Caco-2 (cell line): Measurements from ENCODE around the gene PNPLA1. TPM values are rescaled to one million over a fixed set of nuclear protein-coding genes. Genes with fewer than 3 reads are reported as not detected.

Source experiments
- Bru-seq: library from RNA; stranded (reverse); fragments of 400-500 nt; gene quantifications from one replicate; lab custom pipeline; 2021; lab: Mats Ljungman, UMichigan
- BruChase-seq, 2 experiments: library from RNA; stranded (reverse); fragments of 400-500 nt; gene quantifications; one replicate each; lab custom pipeline; 2021; lab: Mats Ljungman, UMichigan
- BruUV-seq: library from RNA; stranded (reverse); fragments of 400-500 nt; replicated peaks from 2 replicates; lab custom pipeline; 2021; lab: Mats Ljungman, UMichigan
- CTCF ChIA-PET: fragments of 300-600 bp; sonication (Branson Sonifier 250); formaldehyde crosslinking; loops from one replicate; lab custom pipeline; 2022; ENCODE audit warnings: antibody characterized with exemption; lab: Charles Lee
- POLR2A ChIA-PET: fragments of 300-600 bp; sonication (Branson Sonifier 250); formaldehyde crosslinking; loops from one replicate; lab custom pipeline; 2022; ENCODE audit warnings: antibody characterized with exemption; lab: Charles Lee
- DNase-seq, 2 experiments: peaks; one replicate each; pipeline versions ENCODE4 v3.0.0 to v3.0.0-alpha.2; 2020 to 2022
- H3K27me3 ChIP-seq: replicated peaks from 2 replicates; pipeline ENCODE4 v1.6.0; 2011; ENCODE audit warnings: low read length; ENCODE audit not compliant: control insufficient read depth, insufficient read depth
- H3K36me3 ChIP-seq: 2 replicates; pipeline ENCODE4 v1.5.1; 2011; ENCODE audit warnings: low read length; ENCODE audit not compliant: control insufficient read depth, insufficient read depth
- H3K4me1 ChIP-seq: fragments of 250-450 bp; sonication (Bioruptor Pico); 2 replicates; pipeline ENCODE4 v1.5.1; 2020; ENCODE audit warnings: mild to moderate bottlenecking
- H3K4me3 ChIP-seq: 2 replicates; pipeline ENCODE4 v1.5.1; 2011; ENCODE audit warnings: low read depth, mild to moderate bottlenecking, control low read depth, low read length
- H3K9me3 ChIP-seq: fragments of 250-450 bp; sonication (Bioruptor Pico); 2 replicates; pipeline ENCODE4 v1.5.1; 2020; ENCODE audit warnings: mild to moderate bottlenecking, moderate library complexity
- H3K27ac Mint-ChIP-seq: one replicate; pipeline ENCODE4 v1.8.0; 2022; ENCODE audit warnings: mixed read lengths; ENCODE audit not compliant: unreplicated experiment
- H3K27me3 Mint-ChIP-seq: one replicate; pipeline ENCODE4 v1.8.0; 2022; ENCODE audit warnings: mixed read lengths; ENCODE audit not compliant: insufficient read depth, unreplicated experiment
- H3K36me3 Mint-ChIP-seq: one replicate; pipeline ENCODE4 v1.8.0; 2022; ENCODE audit warnings: mild to moderate bottlenecking, mixed read lengths; ENCODE audit not compliant: insufficient read depth, unreplicated experiment
- H3K4me1 Mint-ChIP-seq: one replicate; pipeline ENCODE4 v1.8.0; 2022; ENCODE audit warnings: low read depth, mixed read lengths; ENCODE audit not compliant: unreplicated experiment
- H3K4me3 Mint-ChIP-seq: one replicate; pipeline ENCODE4 v1.8.0; 2022; ENCODE audit warnings: mild to moderate bottlenecking, moderate library complexity, mixed read lengths; ENCODE audit not compliant: unreplicated experiment
- H3K9me3 Mint-ChIP-seq: one replicate; pipeline ENCODE4 v1.8.0; 2022; ENCODE audit warnings: mixed read lengths; ENCODE audit not compliant: unreplicated experiment
- CTCF ChIP-seq, 2 experiments: fragments of 200-600 bp in 1 of 2; IDR thresholded peaks; 1 replicate in 1 of 2; 2 replicates in 1 of 2; pipeline versions ENCODE4 v1.5.1 to v1.8.0; 2011 to 2022; ENCODE audit warnings: antibody characterized with exemption in 1 of 2, control low read depth in 1 of 2, inconsistent platforms in 1 of 2, low read depth in 1 of 2, low read length in 1 of 2, mild to moderate bottlenecking in 1 of 2, moderate library complexity in 1 of 2; ENCODE audit not compliant: insufficient read depth in 1 of 2, severe bottlenecking in 1 of 2, unreplicated experiment in 1 of 2
- intact Hi-C: fragments of 100-400 bp; cut with micrococcal nuclease; formaldehyde crosslinking; loops from one replicate; pipeline ENCODE4 v1.10.0; 2022; ENCODE audit not compliant: unreplicated experiment
- long read RNA-seq: library from polyadenylated mRNA; stranded (forward); transcript quantifications from one replicate; pipeline ENCODE4 v2.0.0, GENCODE V29; 2022
- total RNA-seq: library from RNA; stranded (reverse); gene quantifications from 2 replicates; pipeline ENCODE4 v1.2.3, GENCODE V29; 2022

PNPLA1 gene, protein sequence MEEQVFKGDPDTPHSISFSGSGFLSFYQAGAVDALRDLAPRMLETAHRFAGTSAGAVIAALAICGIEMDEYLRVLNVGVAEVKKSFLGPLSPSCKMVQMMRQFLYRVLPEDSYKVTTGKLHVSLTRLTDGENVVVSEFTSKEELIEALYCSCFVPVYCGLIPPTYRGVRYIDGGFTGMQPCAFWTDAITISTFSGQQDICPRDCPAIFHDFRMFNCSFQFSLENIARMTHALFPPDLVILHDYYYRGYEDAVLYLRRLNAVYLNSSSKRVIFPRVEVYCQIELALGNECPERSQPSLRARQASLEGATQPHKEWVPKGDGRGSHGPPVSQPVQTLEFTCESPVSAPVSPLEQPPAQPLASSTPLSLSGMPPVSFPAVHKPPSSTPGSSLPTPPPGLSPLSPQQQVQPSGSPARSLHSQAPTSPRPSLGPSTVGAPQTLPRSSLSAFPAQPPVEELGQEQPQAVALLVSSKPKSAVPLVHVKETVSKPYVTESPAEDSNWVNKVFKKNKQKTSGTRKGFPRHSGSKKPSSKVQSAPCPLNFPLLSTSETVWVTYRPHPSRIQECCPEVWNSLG
- 0.19 and 0.25 TPM in 2 replicates for total RNA-seq
- percentile 19 among the genes with signal in this experiment for Bru-seq, nascent RNA
- percentile 23 among the genes with signal in this experiment for BruChase-seq, experiment 1, labeled RNA remaining after a 2-hour chase
- BruChase-seq, experiment 2, labeled RNA remaining after a 6-hour chase: percentile 20 among the genes with signal in this experiment
- long read RNA-seq: 0 reads

- CTCF ChIA-PET: no interaction called here
- H3K9me3 ChIP-seq: no peaks in the 10 kb centered on the region
- no peaks in the 10 kb centered on the region for H3K36me3 ChIP-seq
- peaks cover 3% of the 10 kb centered on the region; the same call in 1 of the 2 replicates for H3K4me1 ChIP-seq
- no peak for TF ChIP-seq CTCF (IDR thresholded peaks at IDR 0.05; ENCODE audit: insufficient read depth in 1 of 2, low read depth in 1 of 2, low read length in 1 of 2, severe bottlenecking in 1 of 2, unreplicated experiment in 1 of 2)
- Mint-ChIP-seq H3K36me3 (no peaks in the 10 kb centered on the region), H3K4me1 (peaks cover 10% of the 10 kb centered on the region), H3K27ac (peak within 1 kb of the TSS; percentile 71), H3K9me3 (no peaks in the 10 kb centered on the region), H3K4me3 (no peak within 1 kb of the TSS), H3K27me3 (no peaks in the 10 kb centered on the region)
- POLR2A ChIA-PET: no interaction called here
- BruUV-seq: no TSS peak
- H3K4me3 ChIP-seq: no peak within 1 kb of the TSS
- intact Hi-C loops: no loop called here
- H3K27me3 ChIP-seq: no peaks in the 10 kb centered on the region
- no peak for DNase-seq
These were observed at the start of gene PNPLA1 for GRCh38 chr6:36269834-36270705. Gene PNPLA1 (plus strand): TSS chr6:36270060. CDS start chr6:36270460, 400 bp downstream.

DNA sequence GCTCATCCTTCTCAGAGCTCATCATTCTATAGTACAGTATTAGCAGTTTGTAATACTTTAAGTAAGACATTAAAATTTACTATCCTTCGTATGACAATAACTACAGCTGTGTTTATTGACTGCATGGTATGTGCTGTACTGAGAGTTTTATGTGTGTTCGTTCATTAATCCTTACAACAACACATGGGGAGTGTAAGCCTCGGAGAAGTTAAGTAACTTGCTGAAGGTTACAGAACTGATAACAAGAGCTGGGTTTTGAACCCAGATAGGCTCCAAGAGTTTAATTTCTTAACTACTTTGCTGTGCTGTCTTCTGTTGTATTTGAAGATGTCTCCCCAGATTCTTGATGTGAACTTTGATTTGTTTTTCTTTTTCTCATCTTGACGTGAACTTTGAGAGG, 49.6 kb upstream of the PNPLA1 start:
- H3K4me1 Mint-ChIP-seq: peaks cover 5% of the 10 kb centered on the region
- H3K36me3 Mint-ChIP-seq: peaks cover 38% of the 10 kb centered on the region
- H3K9me3 ChIP-seq: no peaks in the 10 kb centered on the region
- intact Hi-C loops: no loop called here
- no peak overlapping the region for H3K4me3 Mint-ChIP-seq
- no peak overlapping the region for H3K4me3 ChIP-seq
- no peaks in the 10 kb centered on the region for H3K9me3 Mint-ChIP-seq
- POLR2A ChIA-PET: interaction anchor here (0.5 kb wide), 1 partner anchor 121 kb away, joined by 3 read pairs; no protein-coding TSS in a partner anchor
- H3K27me3 ChIP-seq: no peaks in the 10 kb centered on the region
- CTCF ChIA-PET: no interaction called here
- H3K4me1 ChIP-seq: 0 out of 2 replicates have a peak, but pooled peaks cover 4% of the 10 kb centered on the region
- no peak for DNase-seq
- TF ChIP-seq CTCF (IDR thresholded peaks at IDR 0.05; ENCODE audit: insufficient read depth in 1 of 2, low read depth in 1 of 2, low read length in 1 of 2, severe bottlenecking in 1 of 2, unreplicated experiment in 1 of 2): no peak
- H3K27ac Mint-ChIP-seq: no peak overlapping the region
- no peaks in the 10 kb centered on the region for H3K27me3 Mint-ChIP-seq
- BruUV-seq: no TSS peak
- peaks cover 4% of the 10 kb centered on the region for H3K36me3 ChIP-seq
